ENCODE measurements around the gene IRAG1. TPM values are rescaled to one million over a fixed set of nuclear protein-coding genes. Genes with fewer than 3 reads are reported as not detected.
A peak's percentile ranks its signal among the peaks of the same experiment; 100 is the strongest.

Gene IRAG1
- total and polyA plus RNA-seq, 2 experiments from 2014 or later: 1.5 to 2.7 TPM

DNA sequence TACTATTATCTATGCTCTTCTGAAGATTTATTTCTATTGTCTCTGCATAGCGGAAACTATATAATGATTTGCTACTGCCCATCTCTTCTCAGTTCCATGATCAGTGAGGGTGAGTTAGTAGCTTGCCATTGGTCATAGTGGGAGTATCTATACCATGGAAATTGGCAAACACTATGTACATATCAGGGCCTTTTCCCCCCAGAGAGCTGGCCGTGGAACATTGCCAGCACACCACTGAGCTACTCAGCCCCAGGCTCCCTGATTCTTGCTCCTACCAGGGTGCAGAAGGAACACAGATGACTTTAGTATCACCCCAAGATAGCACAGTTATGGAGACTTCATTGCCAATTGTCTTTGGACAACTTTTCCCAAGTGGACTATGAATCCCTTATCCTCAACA is 33.2 kb downstream of the IRAG1 start:
- Histone ChIP-seq H3K9me2 (ENCODE audit: insufficient read depth) (no peaks in the 10 kb centered on the region; the same call in 1 of the 2 replicates), H3K79me2 (replicated peaks; ENCODE audit: insufficient read depth) (no peaks in the 10 kb centered on the region), H3K4me3 (no peak overlapping the region), H3K4me2 (no peak overlapping the region), H2AFZ (no peak overlapping the region), H3K36me3 (ENCODE audit: insufficient read depth) (no peaks in the 10 kb centered on the region), H3K4me1 (ENCODE audit: insufficient read depth) (no peaks in the 10 kb centered on the region), H3K27ac (ENCODE audit: low read depth) (no peak overlapping the region), H3F3A (replicated peaks; ENCODE audit: low read depth) (no peaks in the 10 kb centered on the region), H4K20me1 (replicated peaks; ENCODE audit: insufficient read depth) (no peaks in the 10 kb centered on the region), H3K27me3 (ENCODE audit: insufficient read depth) (no peaks in the 10 kb centered on the region)
- ATAC-seq: no peak
- no peak for DNase-seq (ENCODE audit: low spot score)
- Mint-ChIP-seq H3K4me3 (no peak overlapping the region), H3K36me3 (ENCODE audit: low read depth) (no peaks in the 10 kb centered on the region), H3K27me3 (ENCODE audit: insufficient read depth, low read depth, poor library complexity) (peaks cover 3% of the 10 kb centered on the region), H3K4me1 (peaks cover 3% of the 10 kb centered on the region; the same call in 2 of the 3 replicates), H3K9me3 (no peaks in the 10 kb centered on the region), H3K27ac (no peak overlapping the region)
- TF ChIP-seq ZNF114 (CRISPR knock-in tag; IDR thresholded peaks at IDR 0.05): no peak

GRCh38 chr11:10659339-10660216 is 34.0 kb downstream of the IRAG1 start:
- Histone ChIP-seq H3F3A (replicated peaks; ENCODE audit: low read depth) (no peaks in the 10 kb centered on the region), H3K4me1 (ENCODE audit: insufficient read depth) (no peaks in the 10 kb centered on the region), H3K4me3 (no peak overlapping the region), H3K9me2 (ENCODE audit: insufficient read depth) (no peaks in the 10 kb centered on the region; the same call in 1 of the 2 replicates), H2AFZ (no peak overlapping the region), H3K36me3 (ENCODE audit: insufficient read depth) (no peaks in the 10 kb centered on the region), H3K79me2 (replicated peaks; ENCODE audit: insufficient read depth) (no peaks in the 10 kb centered on the region), H3K4me2 (no peak overlapping the region), H3K27me3 (ENCODE audit: insufficient read depth) (no peaks in the 10 kb centered on the region), H3K27ac (ENCODE audit: low read depth) (no peak overlapping the region), H4K20me1 (replicated peaks; ENCODE audit: insufficient read depth) (no peaks in the 10 kb centered on the region)
- ATAC-seq (no peak), DNase-seq (ENCODE audit: low spot score) (no peak)
- H3K9me3 Mint-ChIP-seq: no peaks in the 10 kb centered on the region
- H3K4me3 Mint-ChIP-seq: no peak overlapping the region
- H3K27me3 Mint-ChIP-seq (ENCODE audit: insufficient read depth, low read depth, poor library complexity): no peaks in the 10 kb centered on the region
- peaks cover 3% of the 10 kb centered on the region; the same call in 2 of the 3 replicates for H3K4me1 Mint-ChIP-seq
- TF ChIP-seq, protein P1, sequence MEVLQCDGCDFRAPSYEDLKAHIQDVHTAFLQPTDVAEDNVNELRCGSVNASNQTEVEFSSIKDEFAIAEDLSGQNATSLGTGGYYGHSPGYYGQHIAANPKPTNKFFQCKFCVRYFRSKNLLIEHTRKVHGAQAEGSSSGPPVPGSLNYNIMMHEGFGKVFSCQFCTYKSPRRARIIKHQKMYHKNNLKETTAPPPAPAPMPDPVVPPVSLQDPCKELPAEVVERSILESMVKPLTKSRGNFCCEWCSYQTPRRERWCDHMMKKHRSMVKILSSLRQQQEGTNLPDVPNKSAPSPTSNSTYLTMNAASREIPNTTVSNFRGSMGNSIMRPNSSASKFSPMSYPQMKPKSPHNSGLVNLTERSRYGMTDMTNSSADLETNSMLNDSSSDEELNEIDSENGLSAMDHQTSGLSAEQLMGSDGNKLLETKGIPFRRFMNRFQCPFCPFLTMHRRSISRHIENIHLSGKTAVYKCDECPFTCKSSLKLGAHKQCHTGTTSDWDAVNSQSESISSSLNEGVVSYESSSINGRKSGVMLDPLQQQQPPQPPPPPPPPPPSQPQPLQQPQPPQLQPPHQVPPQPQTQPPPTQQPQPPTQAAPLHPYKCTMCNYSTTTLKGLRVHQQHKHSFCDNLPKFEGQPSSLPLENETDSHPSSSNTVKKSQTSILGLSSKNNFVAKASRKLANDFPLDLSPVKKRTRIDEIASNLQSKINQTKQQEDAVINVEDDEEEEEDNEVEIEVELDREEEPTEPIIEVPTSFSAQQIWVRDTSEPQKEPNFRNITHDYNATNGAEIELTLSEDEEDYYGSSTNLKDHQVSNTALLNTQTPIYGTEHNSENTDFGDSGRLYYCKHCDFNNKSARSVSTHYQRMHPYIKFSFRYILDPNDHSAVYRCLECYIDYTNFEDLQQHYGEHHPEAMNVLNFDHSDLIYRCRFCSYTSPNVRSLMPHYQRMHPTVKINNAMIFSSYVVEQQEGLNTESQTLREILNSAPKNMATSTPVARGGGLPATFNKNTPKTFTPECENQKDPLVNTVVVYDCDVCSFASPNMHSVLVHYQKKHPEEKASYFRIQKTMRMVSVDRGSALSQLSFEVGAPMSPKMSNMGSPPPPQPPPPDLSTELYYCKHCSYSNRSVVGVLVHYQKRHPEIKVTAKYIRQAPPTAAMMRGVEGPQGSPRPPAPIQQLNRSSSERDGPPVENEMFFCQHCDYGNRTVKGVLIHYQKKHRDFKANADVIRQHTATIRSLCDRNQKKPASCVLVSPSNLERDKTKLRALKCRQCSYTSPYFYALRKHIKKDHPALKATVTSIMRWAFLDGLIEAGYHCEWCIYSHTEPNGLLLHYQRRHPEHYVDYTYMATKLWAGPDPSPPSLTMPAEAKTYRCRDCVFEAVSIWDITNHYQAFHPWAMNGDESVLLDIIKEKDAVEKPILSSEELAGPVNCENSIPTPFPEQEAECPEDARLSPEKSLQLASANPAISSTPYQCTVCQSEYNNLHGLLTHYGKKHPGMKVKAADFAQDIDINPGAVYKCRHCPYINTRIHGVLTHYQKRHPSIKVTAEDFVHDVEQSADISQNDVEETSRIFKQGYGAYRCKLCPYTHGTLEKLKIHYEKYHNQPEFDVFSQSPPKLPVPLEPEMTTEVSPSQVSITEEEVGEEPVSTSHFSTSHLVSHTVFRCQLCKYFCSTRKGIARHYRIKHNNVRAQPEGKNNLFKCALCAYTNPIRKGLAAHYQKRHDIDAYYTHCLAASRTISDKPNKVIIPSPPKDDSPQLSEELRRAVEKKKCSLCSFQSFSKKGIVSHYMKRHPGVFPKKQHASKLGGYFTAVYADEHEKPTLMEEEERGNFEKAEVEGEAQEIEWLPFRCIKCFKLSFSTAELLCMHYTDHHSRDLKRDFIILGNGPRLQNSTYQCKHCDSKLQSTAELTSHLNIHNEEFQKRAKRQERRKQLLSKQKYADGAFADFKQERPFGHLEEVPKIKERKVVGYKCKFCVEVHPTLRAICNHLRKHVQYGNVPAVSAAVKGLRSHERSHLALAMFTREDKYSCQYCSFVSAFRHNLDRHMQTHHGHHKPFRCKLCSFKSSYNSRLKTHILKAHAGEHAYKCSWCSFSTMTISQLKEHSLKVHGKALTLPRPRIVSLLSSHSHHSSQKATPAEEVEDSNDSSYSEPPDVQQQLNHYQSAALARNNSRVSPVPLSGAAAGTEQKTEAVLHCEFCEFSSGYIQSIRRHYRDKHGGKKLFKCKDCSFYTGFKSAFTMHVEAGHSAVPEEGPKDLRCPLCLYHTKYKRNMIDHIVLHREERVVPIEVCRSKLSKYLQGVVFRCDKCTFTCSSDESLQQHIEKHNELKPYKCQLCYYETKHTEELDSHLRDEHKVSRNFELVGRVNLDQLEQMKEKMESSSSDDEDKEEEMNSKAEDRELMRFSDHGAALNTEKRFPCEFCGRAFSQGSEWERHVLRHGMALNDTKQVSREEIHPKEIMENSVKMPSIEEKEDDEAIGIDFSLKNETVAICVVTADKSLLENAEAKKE (CRISPR knock-in tag; IDR thresholded peaks at IDR 0.05): no peak
- TF ChIP-seq, protein P2, sequence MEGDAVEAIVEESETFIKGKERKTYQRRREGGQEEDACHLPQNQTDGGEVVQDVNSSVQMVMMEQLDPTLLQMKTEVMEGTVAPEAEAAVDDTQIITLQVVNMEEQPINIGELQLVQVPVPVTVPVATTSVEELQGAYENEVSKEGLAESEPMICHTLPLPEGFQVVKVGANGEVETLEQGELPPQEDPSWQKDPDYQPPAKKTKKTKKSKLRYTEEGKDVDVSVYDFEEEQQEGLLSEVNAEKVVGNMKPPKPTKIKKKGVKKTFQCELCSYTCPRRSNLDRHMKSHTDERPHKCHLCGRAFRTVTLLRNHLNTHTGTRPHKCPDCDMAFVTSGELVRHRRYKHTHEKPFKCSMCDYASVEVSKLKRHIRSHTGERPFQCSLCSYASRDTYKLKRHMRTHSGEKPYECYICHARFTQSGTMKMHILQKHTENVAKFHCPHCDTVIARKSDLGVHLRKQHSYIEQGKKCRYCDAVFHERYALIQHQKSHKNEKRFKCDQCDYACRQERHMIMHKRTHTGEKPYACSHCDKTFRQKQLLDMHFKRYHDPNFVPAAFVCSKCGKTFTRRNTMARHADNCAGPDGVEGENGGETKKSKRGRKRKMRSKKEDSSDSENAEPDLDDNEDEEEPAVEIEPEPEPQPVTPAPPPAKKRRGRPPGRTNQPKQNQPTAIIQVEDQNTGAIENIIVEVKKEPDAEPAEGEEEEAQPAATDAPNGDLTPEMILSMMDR (conservative IDR thresholded peaks at IDR 0.05; ENCODE audit: low read depth in 2 of 2): no peak
- no peak for TF ChIP-seq ZNF114 (CRISPR knock-in tag; IDR thresholded peaks at IDR 0.05)
- TF ChIP-seq, protein P3, sequence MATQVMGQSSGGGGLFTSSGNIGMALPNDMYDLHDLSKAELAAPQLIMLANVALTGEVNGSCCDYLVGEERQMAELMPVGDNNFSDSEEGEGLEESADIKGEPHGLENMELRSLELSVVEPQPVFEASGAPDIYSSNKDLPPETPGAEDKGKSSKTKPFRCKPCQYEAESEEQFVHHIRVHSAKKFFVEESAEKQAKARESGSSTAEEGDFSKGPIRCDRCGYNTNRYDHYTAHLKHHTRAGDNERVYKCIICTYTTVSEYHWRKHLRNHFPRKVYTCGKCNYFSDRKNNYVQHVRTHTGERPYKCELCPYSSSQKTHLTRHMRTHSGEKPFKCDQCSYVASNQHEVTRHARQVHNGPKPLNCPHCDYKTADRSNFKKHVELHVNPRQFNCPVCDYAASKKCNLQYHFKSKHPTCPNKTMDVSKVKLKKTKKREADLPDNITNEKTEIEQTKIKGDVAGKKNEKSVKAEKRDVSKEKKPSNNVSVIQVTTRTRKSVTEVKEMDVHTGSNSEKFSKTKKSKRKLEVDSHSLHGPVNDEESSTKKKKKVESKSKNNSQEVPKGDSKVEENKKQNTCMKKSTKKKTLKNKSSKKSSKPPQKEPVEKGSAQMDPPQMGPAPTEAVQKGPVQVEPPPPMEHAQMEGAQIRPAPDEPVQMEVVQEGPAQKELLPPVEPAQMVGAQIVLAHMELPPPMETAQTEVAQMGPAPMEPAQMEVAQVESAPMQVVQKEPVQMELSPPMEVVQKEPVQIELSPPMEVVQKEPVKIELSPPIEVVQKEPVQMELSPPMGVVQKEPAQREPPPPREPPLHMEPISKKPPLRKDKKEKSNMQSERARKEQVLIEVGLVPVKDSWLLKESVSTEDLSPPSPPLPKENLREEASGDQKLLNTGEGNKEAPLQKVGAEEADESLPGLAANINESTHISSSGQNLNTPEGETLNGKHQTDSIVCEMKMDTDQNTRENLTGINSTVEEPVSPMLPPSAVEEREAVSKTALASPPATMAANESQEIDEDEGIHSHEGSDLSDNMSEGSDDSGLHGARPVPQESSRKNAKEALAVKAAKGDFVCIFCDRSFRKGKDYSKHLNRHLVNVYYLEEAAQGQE (IDR thresholded peaks at IDR 0.05; ENCODE audit: unreplicated experiment): no peak
- peak overlapping the region; percentile 26; the same call in 1 of the 2 replicates for H3K27ac Mint-ChIP-seq
- no peaks in the 10 kb centered on the region for H3K36me3 Mint-ChIP-seq (ENCODE audit: low read depth)
